HG03159 (cell line): Measurements from ENCODE around the gene DIP2A.
"Not testable (repeated sequence)": the region's sequence is repeated elsewhere in the genome, so short reads cannot be mapped to it uniquely, and the experiment has no call there.

Source experiments
- ATAC-seq: cut with Tn5 transposase; IDR thresholded peaks from one replicate; pipeline ENCODE4 v1.9.1; 2021; ENCODE audit warnings: mild to moderate bottlenecking, moderate library complexity; ENCODE audit not compliant: unreplicated experiment

DIP2A gene

GRCh38 chr21:46424621-46425020 lies 34.1 kb upstream of the DIP2A start:
- ATAC-seq = no peak

GRCh38 chr21:46425041-46425440 lies 33.6 kb upstream of the DIP2A start:
- no peak for ATAC-seq

DNA sequence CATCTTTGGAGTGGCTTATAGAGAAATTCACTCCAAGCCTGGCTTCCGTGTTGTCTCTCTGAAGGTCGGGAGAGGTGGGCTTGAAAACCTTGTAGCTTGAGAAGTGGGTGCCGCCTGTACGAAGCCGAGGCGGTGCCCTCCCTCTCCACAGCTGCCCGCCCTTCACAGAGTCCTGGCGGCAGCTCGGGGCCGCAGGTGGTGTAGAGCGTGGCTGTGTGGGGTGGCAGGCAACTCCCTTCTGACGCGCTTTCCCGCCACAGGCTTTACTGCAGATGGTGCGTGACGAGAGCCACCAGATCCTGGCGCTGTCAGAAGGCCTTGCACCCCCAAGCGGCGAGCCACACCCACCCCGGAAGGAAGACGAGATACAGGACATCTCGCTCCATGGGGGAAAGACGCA lies 33.1 kb upstream of the DIP2A start:
- ATAC-seq = no peak

- no peak for ATAC-seq
Observed at GRCh38 chr21:46426313-46427046, 32.2 kb upstream of the DIP2A start.

DNA sequence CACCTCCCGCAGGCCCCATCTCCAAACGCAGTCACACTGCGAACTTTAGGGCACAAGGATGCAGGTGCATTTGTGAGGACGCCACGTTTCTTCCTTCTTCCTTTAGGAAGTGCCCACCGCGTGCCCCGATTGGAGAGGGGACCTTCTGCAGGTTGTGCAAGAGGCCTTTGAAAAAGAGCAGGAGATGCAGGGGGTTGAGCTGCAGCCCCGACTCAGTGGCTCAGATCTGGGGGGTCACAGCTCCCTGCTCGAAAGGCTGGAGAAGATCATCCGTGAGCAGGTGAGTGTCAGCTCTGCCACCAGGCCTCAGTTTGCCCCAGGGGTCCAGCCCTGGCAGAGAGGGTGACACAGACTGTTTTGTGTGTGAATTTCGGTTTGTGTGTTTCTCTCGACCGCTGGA lies 31.2 kb upstream of the DIP2A start:
- ATAC-seq = no peak

- ATAC-seq = no peak
Observed at GRCh38 chr21:46428286-46428685, 30.4 kb upstream of the DIP2A start.

GRCh38 chr21:46428987-46429710 lies 29.5 kb upstream of the DIP2A start:
- no peak for ATAC-seq

GRCh38 chr21:46429754-46430681 lies 28.7 kb upstream of the DIP2A start:
- no peak for ATAC-seq

DNA sequence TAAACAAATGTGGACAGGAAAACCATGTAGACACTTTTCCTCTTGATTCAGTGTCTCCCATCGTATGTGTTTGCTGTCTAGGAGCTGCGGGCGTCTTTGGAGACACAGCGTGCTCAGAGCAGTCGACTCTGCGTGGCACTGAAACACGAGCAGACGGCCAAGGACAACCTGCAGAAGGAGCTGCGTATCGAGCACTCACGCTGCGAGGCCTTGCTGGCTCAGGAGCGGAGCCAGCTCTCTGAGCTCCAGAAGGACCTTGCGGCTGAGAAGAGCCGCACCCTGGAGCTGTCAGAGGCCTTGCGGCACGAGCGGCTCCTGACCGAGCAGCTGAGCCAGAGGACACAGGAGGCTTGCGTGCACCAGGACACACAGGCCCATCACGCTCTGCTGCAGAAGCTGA lies 27.2 kb upstream of the DIP2A start:
- no peak for ATAC-seq

DNA sequence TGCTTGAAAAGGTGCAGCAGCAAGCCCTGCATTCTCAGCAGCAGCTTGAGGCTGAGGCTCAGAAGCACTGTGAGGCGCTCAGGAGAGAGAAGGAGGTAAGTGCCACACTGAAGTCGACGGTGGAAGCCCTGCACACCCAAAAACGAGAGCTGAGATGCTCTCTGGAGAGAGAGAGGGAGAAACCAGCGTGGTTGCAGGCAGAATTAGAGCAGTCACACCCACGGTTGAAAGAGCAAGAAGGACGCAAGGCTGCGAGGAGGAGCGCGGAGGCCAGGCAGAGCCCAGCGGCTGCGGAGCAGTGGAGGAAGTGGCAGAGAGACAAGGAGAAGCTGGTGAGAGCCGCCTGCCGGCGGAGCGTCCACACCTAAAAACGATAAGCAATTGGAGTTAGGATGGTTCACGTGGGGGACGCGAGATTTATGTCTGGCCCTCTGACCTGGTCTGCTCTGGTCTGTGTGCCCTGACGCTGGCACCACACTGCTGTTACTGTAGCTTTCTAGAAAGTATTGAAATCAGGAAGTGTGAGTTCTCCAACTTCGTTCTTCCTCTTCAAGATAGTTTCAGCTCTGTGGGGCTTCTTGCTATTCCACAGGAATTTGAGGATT lies 26.7 kb upstream of the DIP2A start:
- ATAC-seq = no peak

DNA sequence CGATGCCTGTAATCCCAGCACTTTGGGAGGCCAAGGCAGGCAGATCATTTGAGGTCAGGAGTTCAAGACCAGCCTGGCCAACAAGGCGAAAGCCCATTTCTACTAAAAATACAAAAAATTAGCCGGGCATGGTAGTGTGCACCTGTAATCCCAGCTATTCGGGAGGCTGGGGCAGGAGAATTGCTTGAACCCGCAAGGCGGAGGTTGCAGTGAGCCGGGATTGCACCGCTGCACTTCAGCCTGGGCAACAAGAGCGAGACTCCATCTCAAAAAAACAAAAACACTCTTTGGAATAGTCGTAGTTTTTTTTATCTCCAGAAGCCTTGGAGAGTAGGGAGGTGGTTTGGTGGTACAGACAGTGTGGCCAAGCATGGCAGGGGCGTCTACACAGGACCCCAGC lies 25.6 kb upstream of the DIP2A start:
- not testable (repeated sequence) for ATAC-seq

DNA sequence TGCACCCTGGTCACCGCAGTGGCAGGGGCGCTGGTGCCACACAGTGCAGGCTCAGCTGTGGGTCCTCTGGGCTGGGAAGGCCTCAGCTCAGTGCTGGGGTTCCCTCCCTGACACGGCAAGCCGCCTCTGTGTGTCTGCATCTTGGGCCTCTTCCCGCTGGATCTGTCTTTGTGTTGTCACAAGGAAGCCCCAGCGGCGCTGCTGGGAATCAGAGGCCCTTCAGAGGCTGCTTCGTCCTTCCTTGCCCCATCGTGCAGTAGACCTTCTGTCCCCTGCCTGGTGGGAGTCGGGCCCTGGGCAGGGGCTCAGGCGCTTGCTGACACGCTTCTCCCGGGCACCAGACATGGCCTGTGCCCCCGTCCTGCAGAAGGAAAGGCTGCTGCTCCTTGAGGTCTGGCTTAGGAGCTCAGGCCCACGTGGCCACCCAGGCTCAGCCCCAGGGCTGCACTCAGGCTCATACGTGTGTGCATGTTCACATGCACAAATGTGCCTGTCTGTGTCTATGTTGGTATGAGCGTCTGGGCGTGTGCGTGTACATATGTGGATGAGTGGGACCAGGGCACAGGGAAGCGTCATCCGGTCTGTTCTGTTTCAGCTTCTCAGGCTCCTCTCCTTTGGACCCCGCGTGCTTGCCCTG lies 24.3 kb upstream of the DIP2A start:
- ATAC-seq = no peak

GRCh38 chr21:46435786-46436227 lies 22.9 kb upstream of the DIP2A start:
- ATAC-seq = no peak

DNA sequence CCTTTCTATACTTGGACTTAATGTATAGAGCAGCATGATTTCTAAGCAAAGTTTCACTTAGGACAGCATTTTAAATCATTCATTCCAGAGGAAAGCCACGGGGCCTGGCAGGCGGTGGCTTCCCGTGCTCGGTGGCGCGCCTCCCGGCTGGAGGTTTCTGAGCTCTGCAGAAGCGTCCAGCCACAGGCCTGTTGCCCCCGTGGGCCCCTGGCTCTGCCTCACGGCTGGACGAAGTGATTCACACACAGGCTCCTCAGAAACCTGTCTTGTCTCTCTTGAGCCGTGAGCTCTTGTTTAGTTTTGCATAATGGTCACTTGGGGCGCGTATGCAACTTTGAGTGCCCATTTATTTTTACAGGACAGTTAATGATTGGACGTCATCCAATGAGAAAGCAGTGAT lies 22.1 kb upstream of the DIP2A start:
- ATAC-seq = no peak

DNA sequence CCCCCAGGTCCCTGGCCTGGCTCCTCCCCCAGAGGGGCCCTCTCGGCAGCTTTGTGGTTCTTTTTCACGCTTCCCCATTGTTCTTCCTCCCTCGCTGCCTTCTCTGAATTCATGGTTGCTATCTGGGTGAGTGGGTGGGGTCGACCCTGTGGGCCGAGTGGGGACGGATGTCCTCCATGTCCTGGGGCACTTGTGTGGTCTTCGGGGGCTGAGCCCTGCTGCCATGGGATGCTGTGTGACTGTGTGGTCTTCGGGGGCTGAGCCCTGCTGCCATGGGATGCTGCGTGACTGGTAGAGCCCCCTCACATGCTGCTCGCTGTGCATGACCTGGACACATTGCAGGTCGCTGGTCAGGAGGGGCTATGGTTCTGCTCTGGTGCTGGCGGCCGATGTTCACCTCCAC lies 21.6 kb upstream of the DIP2A start:
- no peak for ATAC-seq

DNA sequence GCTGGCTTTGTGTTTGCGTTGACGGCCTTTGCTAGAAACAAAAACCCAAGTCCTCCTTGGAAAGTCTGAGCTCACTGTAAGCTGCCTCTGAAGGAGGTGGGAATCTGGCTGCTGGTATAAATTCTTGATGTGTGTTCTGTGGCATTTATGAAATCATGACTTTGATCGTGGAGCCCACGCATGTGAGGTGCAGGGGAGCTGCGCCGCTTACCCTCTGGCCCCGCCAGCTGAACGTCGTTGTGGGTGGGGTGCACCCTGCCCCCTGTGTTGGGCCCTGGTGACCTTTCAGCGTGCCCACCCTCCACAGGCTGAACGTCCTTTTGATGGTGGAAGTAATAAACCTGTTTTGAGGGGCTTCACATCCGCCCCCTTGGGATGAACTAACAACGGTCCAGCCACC lies 21.2 kb upstream of the DIP2A start:
- no peak for ATAC-seq

- no peak for ATAC-seq
Observed at GRCh38 chr21:46438241-46438640, 20.4 kb upstream of the DIP2A start.

- ATAC-seq = no peak
Observed at GRCh38 chr21:46439906-46440305, 18.8 kb upstream of the DIP2A start.

DNA sequence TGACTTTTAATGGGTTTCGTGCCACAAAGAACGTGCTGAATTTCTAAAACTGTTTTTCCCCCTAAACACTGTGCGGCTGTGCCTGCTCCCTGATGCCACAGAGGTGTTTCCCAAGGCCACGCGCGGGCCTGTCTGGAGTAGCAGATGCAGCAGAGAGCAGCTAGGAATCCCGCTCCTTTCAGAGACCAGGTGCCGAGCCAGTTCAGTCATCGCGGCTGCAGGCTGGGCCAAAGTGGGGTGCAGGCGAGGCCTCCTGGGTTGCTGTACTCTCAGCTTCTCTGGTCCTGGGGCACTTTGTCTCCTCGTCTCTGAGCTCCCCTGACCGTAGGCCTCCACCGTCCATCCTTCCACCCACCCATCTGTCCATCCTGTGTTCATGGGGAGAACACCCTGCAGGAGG lies 17.4 kb upstream of the DIP2A start:
- ATAC-seq = no peak

DNA sequence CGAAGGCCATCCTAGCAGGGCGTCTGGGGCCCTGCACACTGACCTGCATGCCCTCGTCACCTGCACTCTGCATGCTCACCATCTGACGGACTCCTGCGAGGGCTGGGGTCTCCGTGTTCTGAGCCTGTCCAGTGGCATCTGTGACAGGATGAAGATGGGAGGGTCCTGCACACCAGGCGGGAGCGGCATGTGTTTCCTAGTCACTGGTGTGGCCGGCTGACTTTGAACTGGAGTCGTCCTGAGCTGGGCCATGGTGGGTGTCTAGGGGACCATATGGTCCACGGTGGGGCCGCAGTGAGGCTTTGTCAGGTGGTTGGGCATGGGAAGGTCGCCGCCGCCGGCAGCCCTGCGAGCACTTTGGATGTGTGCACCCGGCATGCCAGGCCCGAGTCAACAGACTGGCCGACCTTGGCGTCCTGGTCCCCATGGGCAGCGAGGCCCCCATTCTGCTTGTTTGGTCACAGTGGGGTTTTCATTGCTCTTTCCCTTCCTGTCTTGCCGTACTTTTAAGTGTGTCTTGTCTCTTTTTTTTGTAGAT lies 16.7 kb upstream of the DIP2A start:
- ATAC-seq = no peak
